Mucosa of descending colon (tissue), 3 donors: Measurements from ENCODE around the gene DIRAS1. TPM values are rescaled to one million over a fixed set of nuclear protein-coding genes. Genes with fewer than 3 reads are reported as not detected.
A peak's percentile ranks its signal among the peaks of the same experiment; 100 is the strongest.

Experiments used
- ATAC-seq: fragments of 200-7000 bp; cut with Tn5 transposase; one replicate; pipeline ENCODE4 v1.9.1; 2020; ENCODE audit warnings: mild to moderate bottlenecking, moderate library complexity
- DNase-seq, 3 donors: peaks; one replicate each; pipeline ENCODE4 v3.0.0-alpha.2; 2020
- H3K36me3 ChIP-seq: fragments of 200-600 bp; one replicate; pipeline ENCODE4 v1.8.0; 2021; ENCODE audit warnings: low read depth, mild to moderate bottlenecking
- H3K4me1 ChIP-seq: fragments of 200-600 bp; one replicate; pipeline ENCODE4 v1.8.0; 2021; ENCODE audit warnings: low read depth, mild to moderate bottlenecking
- H3K4me3 ChIP-seq: fragments of 200-600 bp; one replicate; pipeline ENCODE4 v1.8.0; 2021; ENCODE audit warnings: mild to moderate bottlenecking
- H3K9me3 ChIP-seq: fragments of 200-600 bp; one replicate; pipeline ENCODE4 v1.8.0; 2021; ENCODE audit warnings: mild to moderate bottlenecking
- CTCF ChIP-seq: fragments of 200-600 bp; IDR thresholded peaks from one replicate; pipeline ENCODE4 v1.8.0; 2022; ENCODE audit warnings: antibody characterized with exemption, mild to moderate bottlenecking
- intact Hi-C, 2 donors: fragments of 100-400 bp; cut with DNase I in 1 of 2; cut with micrococcal nuclease in 1 of 2; formaldehyde crosslinking; loops; one replicate each; pipeline versions ENCODE4 v1.11.0 to v1.11.1; 2022; cut with DNase I, micrococcal nuclease
- total RNA-seq, 3 donors: library from RNA; stranded (reverse); fragmentation: NEBNext Ultra II Directional in 2 of 3; extraction: Animal tissue kit (Norgen Biotek cat#: 25700) in 2 of 3; gene quantifications; one replicate each; pipeline versions ENCODE4 v1.2.1 to v1.2.4, GENCODE V29; 2021 to 2023
- donor health status: DM: no; HTN: no; CAD: no; lungs with moderate emphysema.
- donor health status: DM: no; HTN: no; CAD: no.
- donor health status: DM: no; HTN: yes; CAD: no.

Gene DIRAS1
- total RNA-seq, 3 donors from 2014 or later = 0.20 to 1.7 (median 0.80) TPM

- Histone ChIP-seq H3K4me1 (peaks cover 9% of the 10 kb centered on the region), H3K4me3 (no peak overlapping the region), H3K36me3 (no peaks in the 10 kb centered on the region), H3K9me3 (no peaks in the 10 kb centered on the region)
- ATAC-seq (peak; percentile 80), DNase-seq (peak in 2 of 3 donors; percentile 19 to 48)
- intact Hi-C loops = no loop called here
- no peak for TF ChIP-seq CTCF
Measured at GRCh38 chr19:2733930-2734588, 12.9 kb upstream of the DIRAS1 start.

GRCh38 chr19:2732883-2733282, 11.7 kb upstream of the DIRAS1 start:
- DNase-seq (no peak), ATAC-seq (no peak)
- Histone ChIP-seq H3K4me1 (no peaks in the 10 kb centered on the region), H3K9me3 (no peaks in the 10 kb centered on the region), H3K36me3 (no peaks in the 10 kb centered on the region), H3K4me3 (no peak overlapping the region)
- TF ChIP-seq CTCF = no peak
- intact Hi-C loops = no loop called here

GRCh38 chr19:2732157-2732725, 11.1 kb upstream of the DIRAS1 start:
- Histone ChIP-seq H3K4me1 (no peaks in the 10 kb centered on the region), H3K36me3 (no peaks in the 10 kb centered on the region), H3K9me3 (no peaks in the 10 kb centered on the region), H3K4me3 (no peak overlapping the region)
- ATAC-seq (no peak), DNase-seq (no peak)
- intact Hi-C loops = no loop called here
- no peak for TF ChIP-seq CTCF

- TF ChIP-seq CTCF = no peak
Measured at GRCh38 chr19:2731181-2731995, 10.2 kb upstream of the DIRAS1 start.

GRCh38 chr19:2729943-2730818, 9.0 kb upstream of the DIRAS1 start:
- no peak for ATAC-seq
- no peak for TF ChIP-seq CTCF
- H3K4me1 ChIP-seq = no peaks in the 10 kb centered on the region
- H3K9me3 ChIP-seq = no peaks in the 10 kb centered on the region
- intact Hi-C loops = no loop called here
- no peaks in the 10 kb centered on the region for H3K36me3 ChIP-seq
- no peak for DNase-seq
- H3K4me3 ChIP-seq = no peak overlapping the region

More at GRCh38 chr19:2731181-2731995, 10.2 kb upstream of the DIRAS1 start:
- no peaks in the 10 kb centered on the region for H3K9me3 ChIP-seq
- DNase-seq = no peak
- intact Hi-C loops = no loop called here
- no peaks in the 10 kb centered on the region for H3K36me3 ChIP-seq
- ATAC-seq = no peak
- H3K4me3 ChIP-seq = no peak overlapping the region
- H3K4me1 ChIP-seq = no peaks in the 10 kb centered on the region
